HL-60/S4 (cell line): ENCODE data around the gene MAPK7.

ENCODE experiments used
- in situ Hi-C: fragments of 300-500 bp; cut with MboI; formaldehyde crosslinking; loops from 2 replicates; pipeline ENCODE4 v1.14.3; 2022; ENCODE audit warnings: low sequenced_read_pairs

MAPK7 gene

DNA sequence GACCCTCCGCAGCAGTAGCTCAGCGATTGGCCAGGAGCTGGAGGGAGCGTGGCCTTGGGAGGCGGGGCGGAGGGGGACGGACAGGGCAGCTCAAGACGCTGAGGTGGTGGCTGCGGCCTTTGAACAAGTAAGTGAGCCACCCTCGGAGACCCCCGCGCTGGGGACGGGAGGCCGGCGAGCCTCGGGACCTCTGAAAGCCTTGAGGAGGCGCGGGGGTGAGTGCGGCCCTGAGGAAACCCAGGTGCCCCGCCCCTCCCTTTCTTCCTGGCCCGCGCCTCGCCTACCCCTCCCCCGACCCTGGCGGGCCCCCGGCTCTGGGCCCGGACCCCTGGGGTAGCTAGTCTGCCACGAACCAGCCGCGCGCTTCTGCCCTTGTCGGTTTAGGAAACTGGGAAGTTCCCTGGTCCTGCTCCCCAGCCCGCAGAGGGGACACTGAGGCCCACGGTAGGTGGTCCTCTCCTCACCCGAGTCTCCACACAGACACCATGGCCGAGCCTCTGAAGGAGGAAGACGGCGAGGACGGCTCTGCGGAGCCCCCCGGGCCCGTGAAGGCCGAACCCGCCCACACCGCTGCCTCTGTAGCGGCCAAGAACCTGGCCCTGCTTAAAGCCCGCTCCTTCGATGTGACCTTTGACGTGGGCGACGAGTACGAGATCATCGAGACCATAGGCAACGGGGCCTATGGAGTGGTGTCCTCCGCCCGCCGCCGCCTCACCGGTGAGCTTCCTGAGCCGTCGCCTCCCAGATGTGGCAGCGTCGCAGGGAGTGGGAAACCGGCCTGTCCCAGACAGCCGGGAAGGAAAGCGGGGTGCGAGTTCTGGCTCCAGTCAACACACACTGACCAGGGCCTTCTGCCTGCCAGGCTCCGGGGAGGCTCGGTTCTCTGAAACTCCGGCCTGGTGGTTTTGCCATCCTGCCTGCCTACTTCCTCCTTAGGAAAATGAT lies at the start of gene MAPK7:
MAPK7 (plus strand) TSS at position 83 of the 945 bp plus-strand sequence; CDS start at position 486, 403 bp downstream.
- in situ Hi-C loops = no loop called here

GRCh38 chr17:19329136-19329535 lies 49.2 kb upstream of the MAPK7 start:
- in situ Hi-C loops = no loop called here

GRCh38 chr17:19329839-19330238 lies 48.5 kb upstream of the MAPK7 start:
- in situ Hi-C loops = no loop called here

DNA sequence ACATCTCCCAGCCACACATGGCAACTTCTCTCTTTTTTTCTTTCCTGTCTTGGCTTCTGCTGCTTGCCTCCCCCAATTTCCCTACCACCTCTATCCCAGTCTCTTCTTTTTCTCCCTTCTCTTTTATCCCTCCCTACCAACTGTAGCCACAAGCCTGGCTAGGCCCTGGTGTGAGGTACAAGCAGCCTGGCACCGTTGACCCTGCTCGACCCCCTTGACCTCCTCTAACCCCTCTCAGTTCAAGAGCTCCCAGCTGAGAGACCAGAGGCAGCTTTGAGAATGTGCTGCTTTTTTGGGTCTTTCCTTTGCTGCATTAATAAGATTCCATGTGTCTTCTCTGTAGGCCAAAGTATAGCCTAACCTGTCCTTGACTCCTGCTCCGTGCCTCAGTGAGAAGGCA lies 48.0 kb upstream of the MAPK7 start:
- in situ Hi-C loops = no loop called here

- in situ Hi-C loops = no loop called here
Observed at GRCh38 chr17:19331134-19331533, 47.2 kb upstream of the MAPK7 start.

GRCh38 chr17:19331543-19332245 lies 46.6 kb upstream of the MAPK7 start:
- in situ Hi-C loops = no loop called here

- in situ Hi-C loops = no loop called here
Observed at GRCh38 chr17:19332371-19333131, 45.7 kb upstream of the MAPK7 start.

DNA sequence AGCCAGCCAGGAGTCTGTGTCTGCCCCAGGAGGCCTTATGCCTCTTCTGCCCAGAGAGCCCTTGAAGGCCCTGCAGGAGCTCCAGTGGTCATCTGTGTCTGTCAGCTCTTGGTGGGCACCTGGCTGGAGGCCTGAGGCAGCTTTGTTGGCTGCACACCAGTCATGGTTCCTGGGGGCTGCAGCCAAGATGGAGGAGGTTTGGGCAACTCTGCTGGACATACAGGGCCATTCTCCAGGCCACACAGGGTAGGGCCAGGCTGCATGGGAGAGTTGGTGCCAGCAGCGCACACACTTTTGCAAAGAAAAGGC lies 45.2 kb upstream of the MAPK7 start:
- in situ Hi-C loops = no loop called here

DNA sequence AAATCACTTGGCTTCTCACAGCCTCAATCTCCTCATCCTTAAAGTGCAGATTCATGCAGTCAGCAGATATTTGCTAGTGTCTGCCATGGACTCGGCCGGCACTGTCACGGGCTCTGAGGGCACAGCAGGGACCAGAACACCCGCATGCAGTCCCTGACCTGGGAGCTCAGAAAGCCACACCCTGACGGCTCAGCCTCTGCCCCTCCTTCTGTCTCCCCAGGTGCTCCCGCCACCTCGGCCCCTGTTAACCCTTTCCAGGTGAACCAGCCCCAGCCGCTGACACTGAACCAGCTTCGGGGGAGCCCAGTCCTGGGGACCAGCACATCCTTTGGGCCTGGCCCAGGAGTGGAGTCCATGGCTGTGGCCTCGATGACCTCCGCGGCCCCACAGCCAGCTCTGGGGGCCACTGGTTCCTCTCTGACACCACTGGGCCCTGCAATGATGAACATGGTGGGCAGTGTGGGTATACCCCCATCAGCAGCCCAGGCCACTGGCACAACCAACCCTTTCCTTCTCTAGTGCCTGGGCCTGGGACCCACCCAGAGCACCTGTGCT lies 44.5 kb upstream of the MAPK7 start:
- in situ Hi-C loops = no loop called here

DNA sequence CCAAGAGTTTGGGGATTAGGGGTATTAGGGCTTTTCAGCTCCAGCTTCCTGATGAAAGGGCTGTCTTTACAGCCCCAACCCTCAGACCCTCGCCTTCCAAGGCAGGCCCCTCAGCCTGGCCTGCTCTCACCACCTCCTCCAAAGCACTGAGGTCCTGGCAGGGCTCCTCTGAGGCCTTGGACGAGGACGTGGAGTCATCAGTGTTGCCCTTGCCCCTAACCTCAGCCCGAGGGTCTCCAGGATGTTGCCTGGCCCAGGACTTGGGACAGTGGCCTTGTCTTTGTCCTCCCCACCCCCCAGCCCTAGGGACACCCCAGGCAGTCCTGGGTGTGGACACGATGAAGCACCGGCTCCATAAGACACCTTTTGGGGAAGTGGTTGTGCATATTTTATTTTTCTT lies 44.0 kb upstream of the MAPK7 start:
- in situ Hi-C loops = no loop called here

GRCh38 chr17:19335951-19336631 lies 42.2 kb upstream of the MAPK7 start:
- in situ Hi-C loops = no loop called here

- in situ Hi-C loops = no loop called here
Observed at GRCh38 chr17:19336938-19337711, 41.2 kb upstream of the MAPK7 start.

GRCh38 chr17:19337712-19338023 lies 40.6 kb upstream of the MAPK7 start:
- in situ Hi-C loops = no loop called here

- in situ Hi-C loops = no loop called here
Observed at GRCh38 chr17:19338031-19338990, 40.0 kb upstream of the MAPK7 start.

DNA sequence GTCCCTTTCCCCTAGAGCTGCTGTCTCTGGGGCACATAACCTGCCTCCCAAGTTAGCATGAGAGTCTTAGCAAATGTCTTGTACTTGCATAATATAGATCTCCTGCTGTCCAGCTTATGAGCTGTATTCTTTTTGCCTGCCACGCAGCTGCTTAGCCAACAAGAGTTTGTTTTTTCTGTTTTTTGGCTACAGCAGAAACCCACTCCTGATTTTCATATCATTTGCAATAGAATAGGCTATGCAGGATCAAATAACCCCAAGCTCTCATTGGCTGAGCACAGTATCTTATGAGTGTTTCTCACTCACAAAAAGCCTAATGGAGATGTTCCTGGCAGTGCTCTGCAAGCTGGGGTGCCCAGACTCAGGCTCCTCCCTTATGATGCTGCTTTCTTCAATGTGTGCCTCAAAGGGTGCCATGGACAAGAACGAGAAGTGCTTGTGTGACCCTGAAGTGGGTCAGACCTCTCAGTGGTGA lies 38.9 kb upstream of the MAPK7 start:
- in situ Hi-C loops = no loop called here

- in situ Hi-C loops = no loop called here
Observed at GRCh38 chr17:19341211-19341631, 37.1 kb upstream of the MAPK7 start.

DNA sequence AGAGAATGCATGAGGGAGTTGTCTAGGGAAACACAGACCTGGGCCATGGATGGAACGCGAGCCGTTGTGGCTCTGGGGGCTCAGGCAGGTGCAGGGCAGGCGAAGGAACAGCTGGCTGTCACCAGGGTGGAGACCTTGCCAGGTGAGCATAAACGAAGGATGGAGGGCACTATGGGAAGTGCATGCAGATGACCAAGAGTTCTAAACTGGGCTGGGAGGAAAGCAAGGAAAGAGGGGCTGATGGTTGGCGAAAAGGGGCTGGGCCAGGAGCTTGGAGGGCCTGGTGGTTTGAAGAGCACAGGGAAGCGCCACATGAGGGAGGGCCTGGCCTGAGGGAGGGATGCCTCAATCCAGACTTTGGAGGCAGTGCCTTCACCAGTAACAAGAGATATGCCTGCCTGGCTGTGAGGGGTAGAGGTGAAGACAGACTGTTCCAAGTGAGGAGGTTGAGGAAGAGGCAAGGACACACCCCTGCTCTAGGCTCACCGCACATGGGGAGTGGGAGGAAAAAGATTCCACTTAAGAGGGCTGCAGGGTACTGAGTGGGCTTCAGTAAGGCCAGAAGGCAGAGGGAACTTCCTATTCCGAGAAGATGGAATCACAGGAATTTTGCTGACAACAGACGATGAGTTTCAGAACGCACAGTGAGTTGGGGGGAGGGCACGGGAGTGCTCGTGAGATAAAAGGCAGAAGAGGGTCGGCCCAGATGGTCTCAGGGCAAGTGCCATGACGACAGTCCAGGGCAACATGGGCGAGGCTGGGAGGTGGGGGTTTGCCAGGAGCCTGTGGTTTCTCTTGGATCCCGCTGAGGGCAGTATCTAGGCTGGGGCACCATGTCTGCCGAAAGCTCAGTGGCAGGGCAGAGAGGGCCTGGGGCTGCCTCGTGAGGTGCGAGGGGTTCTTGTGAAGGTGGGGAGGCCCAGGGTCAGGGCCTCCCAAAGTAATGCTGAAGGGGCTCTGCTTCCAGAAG lies 36.4 kb upstream of the MAPK7 start:
- in situ Hi-C loops = no loop called here
